OCI-M2 (cell line): Measurements from ENCODE around the gene MSANTD2.

ENCODE experiments used
- DNase-seq: peaks from one replicate; lab custom pipeline; 2025; ENCODE audit not compliant: unreplicated experiment; lab: John Stamatoyannopoulos, UW

The MSANTD2 gene

GRCh38 chr11:124821995-124822730, 22.0 kb upstream of the MSANTD2 start:
- DNase-seq: no peak

GRCh38 chr11:124817036-124817435, 16.8 kb upstream of the MSANTD2 start:
- no peak for DNase-seq

- DNase-seq: no peak
Observed at GRCh38 chr11:124814739-124815138, 14.5 kb upstream of the MSANTD2 start.

- DNase-seq: no peak
Observed at GRCh38 chr11:124812876-124813275, 12.7 kb upstream of the MSANTD2 start.

- no peak for DNase-seq
Observed at GRCh38 chr11:124811399-124812125, 11.4 kb upstream of the MSANTD2 start.

GRCh38 chr11:124807660-124808270, 7.6 kb upstream of the MSANTD2 start:
- no peak for DNase-seq

- DNase-seq: no peak
Observed at GRCh38 chr11:124807201-124807600, 7.0 kb upstream of the MSANTD2 start.

- DNase-seq: no peak
Observed at GRCh38 chr11:124804884-124805283, 4.7 kb upstream of the MSANTD2 start.

GRCh38 chr11:124801636-124802312, 1.6 kb upstream of the MSANTD2 start:
- no peak for DNase-seq

GRCh38 chr11:124801014-124801413, 808 bp upstream of the MSANTD2 start:
- no peak for DNase-seq

- no peak for DNase-seq
Observed at GRCh38 chr11:124799348-124800225, 619 bp downstream of the MSANTD2 start.

GRCh38 chr11:124798991-124799347, 1.2 kb downstream of the MSANTD2 start:
- DNase-seq: no peak

GRCh38 chr11:124796312-124796711, 3.9 kb downstream of the MSANTD2 start:
- no peak for DNase-seq

- no peak for DNase-seq
Observed at GRCh38 chr11:124793466-124794278, 6.5 kb downstream of the MSANTD2 start.

GRCh38 chr11:124791626-124792341, 8.4 kb downstream of the MSANTD2 start:
- no peak for DNase-seq

- DNase-seq: no peak
Observed at GRCh38 chr11:124788521-124788920, 11.7 kb downstream of the MSANTD2 start.

- no peak for DNase-seq
Observed at GRCh38 chr11:124784051-124784450, 16.2 kb downstream of the MSANTD2 start.

- no peak for DNase-seq
Observed at GRCh38 chr11:124783002-124783401, 17.2 kb downstream of the MSANTD2 start.

- no peak for DNase-seq
Observed at GRCh38 chr11:124779568-124779967, 20.6 kb downstream of the MSANTD2 start.
